ENCODE data around the gene CTSW. TPM values are rescaled to one million over a fixed set of nuclear protein-coding genes. Genes with fewer than 3 reads are reported as not detected.

Gene CTSW
- total and polyA plus RNA-seq, 2 of the 4 experiments (the other 2 are of a cell fraction), result 0.07 to 0.18 TPM

GRCh38 chr11:65921033-65921555 is 41.5 kb downstream of the CTSW start:
- TF ChIP-seq POLR2A (IDR thresholded peaks at IDR 0.05; ENCODE audit: low read depth, low read length) (no peak), USF2 (IDR thresholded peaks at IDR 0.05; ENCODE audit: low read depth, low read length) (no peak), CTCF (conservative IDR thresholded peaks at IDR 0.05; ENCODE audit: low read depth, low read length) (no peak), BHLHE40 (IDR thresholded peaks at IDR 0.05; ENCODE audit: low read depth, low read length) (no peak), RFX5 (IDR thresholded peaks at IDR 0.05; ENCODE audit: low read depth, low read length) (no peak)
- TF ChIP-seq, protein P1, sequence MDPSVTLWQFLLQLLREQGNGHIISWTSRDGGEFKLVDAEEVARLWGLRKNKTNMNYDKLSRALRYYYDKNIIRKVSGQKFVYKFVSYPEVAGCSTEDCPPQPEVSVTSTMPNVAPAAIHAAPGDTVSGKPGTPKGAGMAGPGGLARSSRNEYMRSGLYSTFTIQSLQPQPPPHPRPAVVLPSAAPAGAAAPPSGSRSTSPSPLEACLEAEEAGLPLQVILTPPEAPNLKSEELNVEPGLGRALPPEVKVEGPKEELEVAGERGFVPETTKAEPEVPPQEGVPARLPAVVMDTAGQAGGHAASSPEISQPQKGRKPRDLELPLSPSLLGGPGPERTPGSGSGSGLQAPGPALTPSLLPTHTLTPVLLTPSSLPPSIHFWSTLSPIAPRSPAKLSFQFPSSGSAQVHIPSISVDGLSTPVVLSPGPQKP (IDR thresholded peaks at IDR 0.05; ENCODE audit: borderline replicate concordance, low read depth, low read length), result no peak
- CTCF ChIA-PET, result no interaction called here
- BruUV-seq (replicated peaks), result no TSS peak
- in situ Hi-C loops (cut with MboI; ENCODE audit: low sequenced_read_pairs), result no loop called here
- Histone ChIP-seq H3K18ac (ENCODE audit: low read depth, low read length) (no peak overlapping the region), H3K4me2 (ENCODE audit: low read depth, low read length) (peak overlapping the region; percentile 84), H3K9ac (ENCODE audit: low read depth, low read length) (peak overlapping the region; percentile 78), H4K5ac (ENCODE audit: low read depth, low read length) (no peak overlapping the region), H3K36me3 (ENCODE audit: control insufficient read depth, insufficient read depth, low read length) (peaks cover 41% of the 10 kb centered on the region), H2BK5ac (ENCODE audit: low read depth, low read length, poor library complexity, severe bottlenecking) (peak overlapping the region; percentile 85), H4K20me1 (ENCODE audit: insufficient read depth, low read length) (peaks cover 11% of the 10 kb centered on the region), H3K9me3 (ENCODE audit: control insufficient read depth, insufficient read depth, low read length) (no peaks in the 10 kb centered on the region), H3K14ac (replicated peaks; ENCODE audit: low read depth, low read length) (peak overlapping the region; percentile 70; the same call in 1 of the 2 replicates), H3K79me1 (ENCODE audit: low read depth in 1 of 2, low read length in 2 of 2) (peaks cover 12 to 51% of the 10 kb centered on the region in 2 experiments), H3K27me3 (ENCODE audit: control insufficient read depth, insufficient read depth, low read length) (no peaks in the 10 kb centered on the region), H2AFZ (replicated peaks; ENCODE audit: low read length, poor library complexity) (peak overlapping the region; percentile 28), H3K56ac (ENCODE audit: extremely low read depth, insufficient read depth, low read length) (peak overlapping the region; percentile 9; the same call in 1 of the 2 replicates), H4K91ac (ENCODE audit: insufficient read depth, low read depth, low read length) (no peak overlapping the region), H2BK120ac (ENCODE audit: low read depth, low read length) (no peak overlapping the region), H2AK5ac (ENCODE audit: low read depth, low read length) (peak overlapping the region; percentile 66), H2AK9ac (replicated peaks; ENCODE audit: low read depth, low read length, poor library complexity) (peak overlapping the region; percentile 98), H3K9me1 (ENCODE audit: insufficient read depth, low read length) (peaks cover 16% of the 10 kb centered on the region; the same call in 1 of the 2 replicates), H3K23ac (ENCODE audit: low read depth, low read length) (0 out of 2 replicates have a peak overlapping the region, but pooled peaks have one; percentile 62), H3K4ac (ENCODE audit: low read depth, low read length) (peak overlapping the region; percentile 73), H3K4me3 (ENCODE audit: insufficient read depth, low read depth, low read length) (peak overlapping the region; percentile 91; the same call in 1 of the 2 replicates), H2BK15ac (ENCODE audit: low read depth, low read length) (no peak overlapping the region), H3K27ac (ENCODE audit: insufficient read depth, low read length) (peak overlapping the region; percentile 93), H4K8ac (ENCODE audit: low read depth in 2 of 2, low read length in 2 of 2) (peak overlapping the region in 1 of 2 experiments; percentile 32; a peak in 1 of 4 replicates), H3K4me1 (ENCODE audit: control insufficient read depth, insufficient read depth, low read length) (peaks cover 28% of the 10 kb centered on the region), H2BK20ac (ENCODE audit: low read depth, low read length) (no peak overlapping the region)
- WGBS, 2 experiments (ENCODE audit: extremely low coverage in 2 of 2, insufficient read length in 1 of 2), result 80% methylated on average over 1 of the region's 12 CpGs; no CpG with 5 or more reads in 1 of the 2 experiments
- intact Hi-C loops (cut with micrococcal nuclease), result no loop called here
- ATAC-seq (ENCODE audit: low read depth) (no peak), DNase-seq (no peak)
- dilution Hi-C loops (cut with HindIII; ENCODE audit: low sequenced_read_pairs, unreplicated experiment), result no loop called here
- POLR2A ChIA-PET (ENCODE audit: unreplicated experiment), result interaction anchor here (1.1 kb wide), 1 partner anchor 30 kb away, joined by 3 read pairs; no protein-coding TSS in a partner anchor

Data from IMR-90 (cell line).